Calu3 (cell line): Measurements from ENCODE around the gene KCTD4. TPM values are rescaled to one million over a fixed set of nuclear protein-coding genes. Genes with fewer than 3 reads are reported as not detected.

Source experiments
- BruUV-seq: library from RNA; stranded (reverse); fragments of 400-500 nt; replicated peaks from 2 replicates; lab custom pipeline; 2021; lab: Mats Ljungman, UMichigan
- CTCF ChIA-PET: fragments of 300-600 bp; sonication (Branson Sonifier 250); formaldehyde crosslinking; loops from one replicate; lab custom pipeline; 2022; ENCODE audit warnings: antibody characterized with exemption; lab: Charles Lee
- DNase-seq: peaks from one replicate; pipeline ENCODE4 v3.0.0; 2022
- H3K27ac Mint-ChIP-seq: one replicate; pipeline ENCODE4 v1.8.0; 2022; ENCODE audit warnings: mixed read lengths; ENCODE audit not compliant: unreplicated experiment
- H3K27me3 Mint-ChIP-seq: one replicate; pipeline ENCODE4 v1.8.0; 2022; ENCODE audit warnings: mixed read lengths; ENCODE audit not compliant: unreplicated experiment
- H3K36me3 Mint-ChIP-seq: one replicate; pipeline ENCODE4 v1.8.0; 2022; ENCODE audit warnings: mild to moderate bottlenecking, moderate library complexity, mixed read lengths; ENCODE audit not compliant: insufficient read depth, unreplicated experiment
- H3K4me1 Mint-ChIP-seq: one replicate; pipeline ENCODE4 v1.8.0; 2022; ENCODE audit warnings: mild to moderate bottlenecking, low read depth, mixed read lengths; ENCODE audit not compliant: unreplicated experiment
- H3K4me3 Mint-ChIP-seq: one replicate; pipeline ENCODE4 v1.8.0; 2022; ENCODE audit warnings: mild to moderate bottlenecking, low read depth, moderate library complexity, mixed read lengths; ENCODE audit not compliant: unreplicated experiment
- H3K9me3 Mint-ChIP-seq: one replicate; pipeline ENCODE4 v1.8.0; 2022; ENCODE audit warnings: low read depth, mixed read lengths; ENCODE audit not compliant: unreplicated experiment
- intact Hi-C: fragments of 100-400 bp; cut with micrococcal nuclease; formaldehyde crosslinking; loops from one replicate; pipeline ENCODE4 v1.10.0; 2022; ENCODE audit not compliant: unreplicated experiment
- total RNA-seq: library from RNA; stranded (reverse); gene quantifications from 2 replicates; pipeline ENCODE4 v1.2.3, GENCODE V29; 2022
- TF ChIP-seq, protein P1 (sequence below): fragments of 200-600 bp; IDR thresholded peaks from one replicate; pipeline ENCODE4 v1.8.0; 2022; ENCODE audit warnings: antibody characterized with exemption; ENCODE audit not compliant: unreplicated experiment

KCTD4 gene
- total RNA-seq, 1 experiment from 2014 or later, result not detected

DNA sequence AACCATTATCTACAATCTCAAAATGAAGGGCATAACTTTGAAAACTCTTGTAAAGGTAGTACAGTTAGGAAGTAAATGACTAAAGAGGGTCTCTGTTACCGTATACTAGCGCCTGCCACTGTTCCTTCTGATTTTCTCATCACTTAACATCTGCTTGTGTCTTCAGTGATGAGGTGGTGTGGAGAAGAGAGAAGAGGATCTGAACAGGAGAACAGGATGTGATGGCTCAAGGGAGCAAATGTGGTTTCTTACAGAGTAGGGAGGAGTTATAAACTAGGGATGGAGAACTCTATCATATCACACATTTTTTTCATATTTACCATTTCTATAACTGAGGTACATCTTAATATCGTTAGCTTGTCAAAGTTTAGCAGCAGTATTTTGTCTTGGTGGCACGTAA is 1.1 kb downstream of the KCTD4 start:
- peaks cover 34% of the 10 kb centered on the region for H3K4me1 Mint-ChIP-seq

DNA sequence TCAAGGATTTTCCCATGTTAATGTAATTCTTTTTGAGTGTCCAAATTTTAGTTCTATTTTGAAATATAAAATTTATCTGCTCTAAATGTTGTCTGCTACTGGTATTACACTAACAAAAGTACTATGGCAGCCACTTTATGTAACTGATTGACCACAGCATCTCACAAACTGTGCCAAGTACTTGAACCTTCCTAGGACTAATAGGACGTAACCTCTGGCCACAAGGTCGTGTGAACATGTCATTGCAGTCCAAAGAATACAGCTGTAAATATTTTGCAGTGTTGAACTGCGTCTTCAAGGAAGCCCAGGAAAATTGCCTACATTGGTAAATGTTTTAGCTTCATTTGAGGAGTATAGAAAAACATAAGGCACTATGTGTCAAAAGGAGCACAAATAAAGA is 1.9 kb downstream of the KCTD4 start:
- Mint-ChIP-seq H3K27me3 (no peaks in the 10 kb centered on the region), H3K27ac (no peak overlapping the region), H3K4me1 (peaks cover 35% of the 10 kb centered on the region), H3K36me3 (no peaks in the 10 kb centered on the region), H3K9me3 (no peaks in the 10 kb centered on the region), H3K4me3 (no peak overlapping the region)
- no TSS peak for BruUV-seq
- intact Hi-C loops, result no loop called here
- CTCF ChIA-PET, result no interaction called here
- no peak for DNase-seq
- TF ChIP-seq, protein P1, sequence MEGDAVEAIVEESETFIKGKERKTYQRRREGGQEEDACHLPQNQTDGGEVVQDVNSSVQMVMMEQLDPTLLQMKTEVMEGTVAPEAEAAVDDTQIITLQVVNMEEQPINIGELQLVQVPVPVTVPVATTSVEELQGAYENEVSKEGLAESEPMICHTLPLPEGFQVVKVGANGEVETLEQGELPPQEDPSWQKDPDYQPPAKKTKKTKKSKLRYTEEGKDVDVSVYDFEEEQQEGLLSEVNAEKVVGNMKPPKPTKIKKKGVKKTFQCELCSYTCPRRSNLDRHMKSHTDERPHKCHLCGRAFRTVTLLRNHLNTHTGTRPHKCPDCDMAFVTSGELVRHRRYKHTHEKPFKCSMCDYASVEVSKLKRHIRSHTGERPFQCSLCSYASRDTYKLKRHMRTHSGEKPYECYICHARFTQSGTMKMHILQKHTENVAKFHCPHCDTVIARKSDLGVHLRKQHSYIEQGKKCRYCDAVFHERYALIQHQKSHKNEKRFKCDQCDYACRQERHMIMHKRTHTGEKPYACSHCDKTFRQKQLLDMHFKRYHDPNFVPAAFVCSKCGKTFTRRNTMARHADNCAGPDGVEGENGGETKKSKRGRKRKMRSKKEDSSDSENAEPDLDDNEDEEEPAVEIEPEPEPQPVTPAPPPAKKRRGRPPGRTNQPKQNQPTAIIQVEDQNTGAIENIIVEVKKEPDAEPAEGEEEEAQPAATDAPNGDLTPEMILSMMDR, result no peak

More for the DNA sequence above, 1.1 kb downstream of the KCTD4 start:
- no peak for DNase-seq
- BruUV-seq, result no TSS peak
- CTCF ChIA-PET, result no interaction called here
- Mint-ChIP-seq H3K27ac (no peak overlapping the region), H3K27me3 (no peaks in the 10 kb centered on the region), H3K36me3 (no peaks in the 10 kb centered on the region), H3K4me3 (no peak overlapping the region), H3K9me3 (no peaks in the 10 kb centered on the region)
- TF ChIP-seq, protein P1, result no peak
- intact Hi-C loops, result no loop called here

DNA sequence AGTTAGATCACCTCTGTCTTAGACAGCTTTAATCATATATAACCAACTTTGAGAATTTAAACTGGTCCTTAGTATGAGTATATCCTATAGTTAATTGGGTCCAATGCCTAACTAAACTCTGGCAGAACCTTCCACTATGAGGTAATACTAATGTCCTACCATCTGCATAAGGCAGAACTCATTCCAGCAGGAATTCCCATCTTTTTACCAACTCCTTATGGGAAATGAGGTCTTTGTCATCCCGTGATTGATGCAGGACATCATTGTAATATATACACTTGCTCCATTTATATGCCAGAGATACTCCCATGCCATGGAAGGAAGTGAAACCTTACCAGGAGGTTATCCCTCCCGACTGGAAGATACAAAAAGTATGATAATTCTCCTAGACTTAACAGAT is 2.8 kb downstream of the KCTD4 start:
- Mint-ChIP-seq H3K36me3 (no peaks in the 10 kb centered on the region), H3K4me3 (no peak overlapping the region), H3K27me3 (no peaks in the 10 kb centered on the region), H3K27ac (no peak overlapping the region), H3K4me1 (peaks cover 35% of the 10 kb centered on the region), H3K9me3 (no peaks in the 10 kb centered on the region)
- CTCF ChIA-PET, result no interaction called here
- TF ChIP-seq, protein P1, result no peak
- no TSS peak for BruUV-seq
- DNase-seq, result no peak
- intact Hi-C loops, result no loop called here

DNA sequence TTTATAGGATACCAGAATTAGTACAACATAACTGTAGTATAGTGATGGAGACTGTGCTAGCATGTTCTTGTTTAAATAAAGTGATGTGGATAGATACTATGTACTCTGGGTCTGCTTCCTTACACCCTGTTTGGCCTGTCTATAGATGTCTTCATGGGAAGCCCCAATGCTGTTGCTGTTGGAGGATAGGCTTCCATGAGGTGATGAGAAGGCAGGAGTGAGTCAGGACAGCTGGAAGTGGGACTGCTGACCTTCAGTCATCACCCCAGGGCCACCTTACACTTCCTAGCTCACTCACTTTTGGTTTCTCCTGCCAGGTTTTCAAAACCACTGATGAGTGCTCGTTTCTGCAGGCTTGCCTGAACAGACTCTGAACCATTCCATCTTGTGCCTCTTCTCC is 4.2 kb downstream of the KCTD4 start:
- intact Hi-C loops, result no loop called here
- Mint-ChIP-seq H3K36me3 (no peaks in the 10 kb centered on the region), H3K27me3 (no peaks in the 10 kb centered on the region), H3K27ac (no peak overlapping the region), H3K4me3 (no peak overlapping the region), H3K9me3 (no peaks in the 10 kb centered on the region), H3K4me1 (peaks cover 35% of the 10 kb centered on the region)
- TF ChIP-seq, protein P1, result no peak
- no TSS peak for BruUV-seq
- no peak for DNase-seq
- CTCF ChIA-PET, result no interaction called here
